Endodermal cell (in vitro differentiated cells): ENCODE measurements around the gene KCNG2. TPM values are rescaled to one million over a fixed set of nuclear protein-coding genes. Genes with fewer than 3 reads are reported as not detected.

ENCODE experiments used
- DNase-seq: peaks from one replicate; pipeline ENCODE4 v3.0.0-alpha.2; 2017
- H3K27ac ChIP-seq: 2 replicates; pipeline ENCODE4 v1.5.1; 2013; ENCODE audit warnings: mild to moderate bottlenecking, low read depth, low read length, moderate library complexity
- H3K27me3 ChIP-seq: 2 replicates; pipeline ENCODE4 v1.6.1; 2013; ENCODE audit warnings: mild to moderate bottlenecking, low read length, moderate library complexity; ENCODE audit not compliant: insufficient read depth, control insufficient read depth, poor library complexity, severe bottlenecking
- H3K36me3 ChIP-seq: 2 replicates; pipeline ENCODE4 v1.7.0; 2013; ENCODE audit warnings: mild to moderate bottlenecking, low read length, moderate library complexity; ENCODE audit not compliant: control insufficient read depth, insufficient read depth
- H3K4me1 ChIP-seq: one replicate; pipeline ENCODE4 v1.7.0; 2013; ENCODE audit warnings: low read length; ENCODE audit not compliant: control insufficient read depth, insufficient read depth
- H3K4me3 ChIP-seq: 2 replicates; pipeline ENCODE4 v1.5.1; 2013; ENCODE audit warnings: mild to moderate bottlenecking, low read length, moderate library complexity
- H3K9ac ChIP-seq: 2 replicates; pipeline ENCODE4 v1.6.1; 2013; ENCODE audit warnings: mild to moderate bottlenecking, low read length, moderate library complexity; ENCODE audit not compliant: poor library complexity, severe bottlenecking; ENCODE audit errors: extremely low read depth
- H3K9me3 ChIP-seq: 2 replicates; pipeline ENCODE4 v1.6.1; 2013; ENCODE audit warnings: mild to moderate bottlenecking, low read length, moderate library complexity; ENCODE audit not compliant: control insufficient read depth
- H3K27ac Mint-ChIP-seq: 2 replicates; pipeline ENCODE4 v1.8.0; 2020; ENCODE audit warnings: mixed read lengths
- H3K27me3 Mint-ChIP-seq: 2 replicates; pipeline ENCODE4 v1.8.0; 2021; ENCODE audit warnings: mild to moderate bottlenecking, mixed read lengths; ENCODE audit not compliant: insufficient read depth
- H3K36me3 Mint-ChIP-seq: 2 replicates; pipeline ENCODE4 v1.8.0; 2020; ENCODE audit warnings: low read depth, mixed read lengths
- H3K4me1 Mint-ChIP-seq: 2 replicates; pipeline ENCODE4 v1.8.0; 2020; ENCODE audit warnings: mixed read lengths
- H3K4me3 Mint-ChIP-seq: 2 replicates; pipeline ENCODE4 v1.8.0; 2020; ENCODE audit warnings: mild to moderate bottlenecking, moderate library complexity, mixed read lengths
- H3K9me3 Mint-ChIP-seq: 2 replicates; pipeline ENCODE4 v1.8.0; 2020; ENCODE audit warnings: mild to moderate bottlenecking, mixed read lengths
- CTCF ChIP-seq: fragments of 200-600 bp; sonication (generic); conservative IDR thresholded peaks from 2 replicates; pipeline ENCODE4 v1.5.0; 2021; ENCODE audit warnings: antibody characterized with exemption, mild to moderate bottlenecking
- WGBS, 2 experiments: methylation state at CpG; one replicate each; pipeline versions ENCODE4 v1.1.5 to v1.1.7; 2013; ENCODE audit warnings: missing lambda C conversion rate in 2 of 2, mixed read lengths in 1 of 2; ENCODE audit not compliant: insufficient coverage in 1 of 2, insufficient read length in 1 of 2; 5-methylcytosine and 5-hydroxymethylcytosine counted together
- total RNA-seq, 2 donors: library from RNA; stranded (reverse); fragmentation: NEBNext Ultra II Directional in 1 of 2; extraction: Animal tissue kit (Norgen Biotek cat#: 25700) in 1 of 2; gene quantifications; 2 replicates in 1 of 2; 3 replicates in 1 of 2; pipeline ENCODE4 v1.2.1, GENCODE V29; 2021

KCNG2 gene
- total RNA-seq, 2 donors from 2014 or later = not detected

- 91% methylated on average over 19 to 25 of the region's 25 CpGs for WGBS, 2 experiments
These were observed 87.4 kb downstream of the KCNG2 start for GRCh38 chr18:79884963-79885728.

GRCh38 chr18:79887181-79888000 lies 89.7 kb downstream of the KCNG2 start:
- H3K27me3 ChIP-seq = no peaks in the 10 kb centered on the region
- 92 to 94% methylated on average over 22 to 30 of the region's 30 CpGs for WGBS, 2 experiments
- no peak overlapping the region for H3K9ac ChIP-seq
- H3K36me3 ChIP-seq = no peaks in the 10 kb centered on the region
- Mint-ChIP-seq H3K9me3 (peaks cover 38% of the 10 kb centered on the region), H3K36me3 (no peaks in the 10 kb centered on the region), H3K27ac (no peak overlapping the region), H3K4me3 (no peak overlapping the region), H3K4me1 (no peaks in the 10 kb centered on the region), H3K27me3 (peaks cover 8% of the 10 kb centered on the region)
- peaks cover 38% of the 10 kb centered on the region for H3K9me3 ChIP-seq
- H3K4me3 ChIP-seq = no peak overlapping the region
- peak; percentile 36 for DNase-seq
- no peak overlapping the region for H3K27ac ChIP-seq
- no peaks in the 10 kb centered on the region for H3K4me1 ChIP-seq
- no peak for TF ChIP-seq CTCF

More at GRCh38 chr18:79884963-79885728, 87.4 kb downstream of the KCNG2 start:
- TF ChIP-seq CTCF = peak; percentile 24
- Mint-ChIP-seq H3K36me3 (no peaks in the 10 kb centered on the region), H3K27me3 (peaks cover 5% of the 10 kb centered on the region), H3K9me3 (peaks cover 15% of the 10 kb centered on the region), H3K4me1 (no peaks in the 10 kb centered on the region), H3K4me3 (no peak overlapping the region), H3K27ac (no peak overlapping the region)
- no peak overlapping the region for H3K9ac ChIP-seq
- H3K27me3 ChIP-seq = no peaks in the 10 kb centered on the region
- no peak overlapping the region for H3K4me3 ChIP-seq
- H3K36me3 ChIP-seq = no peaks in the 10 kb centered on the region
- DNase-seq = peak; percentile 39
- H3K27ac ChIP-seq = no peak overlapping the region
- peaks cover 16% of the 10 kb centered on the region for H3K9me3 ChIP-seq
- H3K4me1 ChIP-seq = no peaks in the 10 kb centered on the region

DNA sequence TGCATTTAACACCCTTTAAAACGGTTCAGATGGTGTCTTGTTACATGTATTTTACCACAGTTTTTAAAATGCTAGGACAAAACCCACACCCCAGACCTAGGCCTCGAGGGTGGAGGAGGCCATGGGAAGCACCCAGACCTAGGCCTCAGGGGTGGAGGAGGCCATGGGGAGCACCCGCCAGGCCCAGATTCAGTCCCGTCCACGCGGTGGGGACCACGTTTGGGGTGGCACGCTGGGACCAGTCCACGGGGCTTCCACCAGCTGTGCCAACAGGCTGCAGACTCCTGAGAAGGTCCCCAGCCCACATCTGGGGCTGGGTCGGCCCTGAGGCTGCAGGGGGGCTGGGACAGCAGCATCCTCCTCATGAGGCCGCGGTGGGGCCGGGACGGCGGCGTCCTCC lies 90.3 kb downstream of the KCNG2 start:
- Histone ChIP-seq H3K4me1 (no peaks in the 10 kb centered on the region), H3K27ac (no peak overlapping the region), H3K4me3 (no peak overlapping the region), H3K27me3 (no peaks in the 10 kb centered on the region), H3K36me3 (no peaks in the 10 kb centered on the region), H3K9ac (no peak overlapping the region), H3K9me3 (peaks cover 45% of the 10 kb centered on the region)
- no peaks in the 10 kb centered on the region for H3K36me3 Mint-ChIP-seq
- 89 to 92% methylated on average over 9 to 10 of the region's 16 CpGs for WGBS, 2 experiments
- H3K27me3 Mint-ChIP-seq = peaks cover 12% of the 10 kb centered on the region
- H3K4me1 Mint-ChIP-seq = no peaks in the 10 kb centered on the region
- DNase-seq = no peak
- no peak for TF ChIP-seq CTCF
- no peak overlapping the region for H3K27ac Mint-ChIP-seq
- H3K9me3 Mint-ChIP-seq = peaks cover 44% of the 10 kb centered on the region
- no peak overlapping the region for H3K4me3 Mint-ChIP-seq
